H9 (cell line): ENCODE results near the gene RASSF8. TPM values are rescaled to one million over a fixed set of nuclear protein-coding genes. Genes with fewer than 3 reads are reported as not detected.

Experiments used
- DNase-seq: peaks from one replicate; pipeline ENCODE4 v3.0.0-alpha.2; 2017
- H2AFZ ChIP-seq: one replicate; pipeline ENCODE4 v1.6.1; 2013; ENCODE audit warnings: mild to moderate bottlenecking, low read length, control low read depth, moderate library complexity
- H2AK5ac ChIP-seq: 2 replicates; pipeline ENCODE4 v1.6.1; 2013; ENCODE audit warnings: low read length, control low read depth, mixed read lengths; ENCODE audit not compliant: insufficient read length
- H2BK120ac ChIP-seq: one replicate; pipeline ENCODE4 v1.6.1; 2013; ENCODE audit warnings: low read depth, mild to moderate bottlenecking, low read length, control low read depth, inconsistent platforms; ENCODE audit not compliant: poor library complexity, severe bottlenecking
- H2BK12ac ChIP-seq: 2 replicates; pipeline ENCODE4 v1.6.1; 2013; ENCODE audit warnings: low read length, control low read depth, mixed read lengths, low read depth; ENCODE audit not compliant: insufficient read length
- H2BK15ac ChIP-seq: 2 replicates; pipeline ENCODE4 v1.6.1; 2013; ENCODE audit warnings: low read depth, low read length, control low read depth
- H2BK20ac ChIP-seq: one replicate; pipeline ENCODE4 v1.6.1; 2013; ENCODE audit warnings: low read depth, mild to moderate bottlenecking, low read length, control low read depth, inconsistent platforms; ENCODE audit not compliant: poor library complexity, severe bottlenecking
- H2BK5ac ChIP-seq: 2 replicates; pipeline ENCODE4 v1.6.1; 2013; ENCODE audit warnings: low read length, control low read depth, mixed read lengths; ENCODE audit not compliant: insufficient read length
- H3K14ac ChIP-seq: 2 replicates; pipeline ENCODE4 v1.6.1; 2013; ENCODE audit warnings: low read length, control low read depth; ENCODE audit not compliant: insufficient read depth
- H3K18ac ChIP-seq: 2 replicates; pipeline ENCODE4 v1.6.1; 2013; ENCODE audit warnings: low read depth, mild to moderate bottlenecking, mixed read lengths, low read length, control low read depth; ENCODE audit not compliant: insufficient read length
- H3K23ac ChIP-seq: 2 replicates; pipeline ENCODE4 v1.6.1; 2013; ENCODE audit warnings: low read length, control low read depth, mixed read lengths, low read depth; ENCODE audit not compliant: insufficient read length
- H3K23me2 ChIP-seq: 2 replicates; pipeline ENCODE4 v1.6.1; 2013; ENCODE audit warnings: low read depth, mild to moderate bottlenecking, mixed read lengths, low read length, control low read depth; ENCODE audit not compliant: insufficient read length, poor library complexity, severe bottlenecking
- H3K27ac ChIP-seq: 2 replicates; pipeline ENCODE4 v1.5.1; 2013; ENCODE audit warnings: low read length, control low read depth, mixed read lengths, low read depth; ENCODE audit not compliant: insufficient read length
- H3K27me3 ChIP-seq: 2 replicates; pipeline ENCODE4 v1.6.1; 2013; ENCODE audit warnings: low read length, control low read depth, inconsistent platforms; ENCODE audit not compliant: insufficient read depth
- H3K4ac ChIP-seq: 2 replicates; pipeline ENCODE4 v1.6.1; 2013; ENCODE audit warnings: low read depth, mild to moderate bottlenecking, control low read depth, inconsistent platforms, low read length, moderate library complexity
- H3K4me1 ChIP-seq: 2 replicates; pipeline ENCODE4 v1.6.1; 2013; ENCODE audit warnings: low read length, control low read depth, inconsistent platforms; ENCODE audit not compliant: insufficient read depth
- H3K4me2 ChIP-seq: 2 replicates; pipeline ENCODE4 v1.6.1; 2013; ENCODE audit warnings: low read length, control low read depth, mixed read lengths; ENCODE audit not compliant: insufficient read length, insufficient read depth
- H3K56ac ChIP-seq: 2 replicates; pipeline ENCODE4 v1.6.1; 2013; ENCODE audit warnings: low read depth, mild to moderate bottlenecking, mixed read lengths, low read length, control low read depth; ENCODE audit not compliant: insufficient read length
- H3K79me1 ChIP-seq: 2 replicates; pipeline ENCODE4 v1.6.1; 2013; ENCODE audit warnings: low read depth, mild to moderate bottlenecking, moderate library complexity, low read length, control low read depth, inconsistent platforms; ENCODE audit not compliant: insufficient read depth, poor library complexity, severe bottlenecking
- H3K79me2 ChIP-seq: 2 replicates; pipeline ENCODE4 v1.6.1; 2013; ENCODE audit warnings: low read length, control low read depth, inconsistent platforms; ENCODE audit not compliant: insufficient read depth
- H3K9ac ChIP-seq: 2 replicates; pipeline ENCODE4 v1.6.1; 2013; ENCODE audit warnings: low read length, control low read depth, mixed read lengths; ENCODE audit not compliant: insufficient read length; ENCODE audit errors: extremely low read depth
- H3K9me3 ChIP-seq: one replicate; pipeline ENCODE4 v1.6.1; 2013; ENCODE audit warnings: low read depth, low read length, inconsistent platforms; ENCODE audit not compliant: control insufficient read depth
- H3T11ph ChIP-seq: one replicate; pipeline ENCODE4 v1.6.1; 2013; ENCODE audit warnings: mild to moderate bottlenecking, low read length, control low read depth, inconsistent platforms
- H4K20me1 ChIP-seq: one replicate; pipeline ENCODE4 v1.6.1; 2013; ENCODE audit not compliant: control insufficient read depth, insufficient read length, insufficient read depth
- H4K5ac ChIP-seq: 2 replicates; pipeline ENCODE4 v1.6.1; 2013; ENCODE audit warnings: low read depth, mild to moderate bottlenecking, mixed read lengths, low read length, control low read depth; ENCODE audit not compliant: insufficient read length
- H4K8ac ChIP-seq: replicated peaks from 2 replicates; pipeline ENCODE4 v1.6.1; 2013; ENCODE audit warnings: low read length, control low read depth, mixed read lengths, low read depth; ENCODE audit not compliant: insufficient read length
- H4K91ac ChIP-seq: 2 replicates; pipeline ENCODE4 v1.6.1; 2013; ENCODE audit warnings: low read depth, mild to moderate bottlenecking, moderate library complexity, mixed read lengths, low read length, control low read depth; ENCODE audit not compliant: insufficient read length
- H3K27ac Mint-ChIP-seq, 3 experiments: 2 replicates in 2 of 3; 3 replicates in 1 of 3; pipeline ENCODE4 v1.8.0; 2020 to 2021; ENCODE audit warnings: mixed read lengths in 3 of 3, mild to moderate bottlenecking in 1 of 3, moderate library complexity in 1 of 3
- H3K27me3 Mint-ChIP-seq: 2 replicates; pipeline ENCODE4 v1.8.0; 2021; ENCODE audit warnings: low read depth, mild to moderate bottlenecking, moderate library complexity, mixed read lengths
- H3K36me3 Mint-ChIP-seq, 3 experiments: 2 replicates in 2 of 3; 3 replicates in 1 of 3; pipeline ENCODE4 v1.8.0; 2020 to 2021; ENCODE audit warnings: low read depth in 3 of 3, mixed read lengths in 3 of 3; ENCODE audit not compliant: insufficient read depth in 1 of 3
- H3K4me1 Mint-ChIP-seq, 2 experiments: 2 replicates each; pipeline ENCODE4 v1.8.0; 2020; ENCODE audit warnings: mixed read lengths in 2 of 2
- H3K4me3 Mint-ChIP-seq, 2 experiments: 2 replicates in 1 of 2; 3 replicates in 1 of 2; pipeline ENCODE4 v1.8.0; 2020 to 2021; ENCODE audit warnings: mild to moderate bottlenecking in 2 of 2, mixed read lengths in 2 of 2, moderate library complexity in 1 of 2
- H3K9me3 Mint-ChIP-seq, 2 experiments: 2 replicates in 1 of 2; 3 replicates in 1 of 2; pipeline ENCODE4 v1.8.0; 2020; ENCODE audit warnings: mild to moderate bottlenecking in 2 of 2, mixed read lengths in 2 of 2, moderate library complexity in 1 of 2
- whole genome bisulfite sequencing: extraction: QIAGEN DNeasy Blood & Tissue Kit; methylation state at CpG from one replicate; pipeline ENCODE4 v1.1.7; 2013; ENCODE audit warnings: missing lambda C conversion rate, low lambda C conversion rate, mixed read lengths; ENCODE audit not compliant: insufficient read length; ENCODE audit errors: extremely low coverage; 5-methylcytosine and 5-hydroxymethylcytosine counted together
- total RNA-seq: library from RNA; stranded (reverse); gene quantifications from 2 replicates; pipeline ENCODE4 v1.2.1, GENCODE V29; 2021
- TF ChIP-seq, protein P1 (sequence below): fragments of 200-600 bp; sonication (generic); conservative IDR thresholded peaks from 3 replicates; pipeline ENCODE4 v1.8.0; 2021; ENCODE audit warnings: antibody characterized with exemption, mild to moderate bottlenecking

Gene RASSF8
- total RNA-seq, 1 experiment from 2014 or later = 38.8 TPM

DNA sequence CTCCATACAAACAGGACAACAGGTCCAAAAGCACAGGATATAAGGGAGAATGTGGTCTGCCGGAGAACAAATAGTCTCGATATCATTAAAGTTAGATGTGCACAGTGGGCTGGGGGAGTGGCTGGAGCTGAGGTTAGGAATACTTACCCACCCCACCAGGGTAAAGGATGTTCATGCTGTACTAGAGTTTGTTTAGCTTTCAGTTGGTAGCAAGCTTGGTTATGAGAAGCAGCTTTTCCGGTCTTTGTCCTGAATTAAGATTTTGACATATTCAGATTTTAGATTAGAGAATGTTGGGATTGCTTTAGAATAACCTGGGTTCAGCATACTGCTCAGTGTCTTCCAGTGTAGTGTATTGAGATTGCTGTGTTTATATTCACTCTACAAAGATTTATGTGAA is 16.7 kb downstream of the RASSF8 start:
- H3T11ph ChIP-seq = no peak overlapping the region
- no peak overlapping the region for H3K4ac ChIP-seq
- H3K9me3 Mint-ChIP-seq = no peaks in the 10 kb centered on the region
- no peak overlapping the region for H3K23ac ChIP-seq
- no peaks in the 10 kb centered on the region for H3K27me3 ChIP-seq
- no peak overlapping the region for H3K18ac ChIP-seq
- no peak overlapping the region for H2BK12ac ChIP-seq
- no peak overlapping the region for H2AFZ ChIP-seq
- no peaks in the 10 kb centered on the region for H3K9me3 ChIP-seq
- no peak overlapping the region for H2BK20ac ChIP-seq
- no peak overlapping the region for H4K8ac ChIP-seq
- H3K4me1 Mint-ChIP-seq = peaks cover 44 to 48% of the 10 kb centered on the region in 2 experiments
- H2AK5ac ChIP-seq = no peak overlapping the region
- no peaks in the 10 kb centered on the region for H3K36me3 Mint-ChIP-seq
- peaks cover 7% of the 10 kb centered on the region; the same call in 1 of the 2 replicates for H3K4me1 ChIP-seq
- TF ChIP-seq, protein P1, sequence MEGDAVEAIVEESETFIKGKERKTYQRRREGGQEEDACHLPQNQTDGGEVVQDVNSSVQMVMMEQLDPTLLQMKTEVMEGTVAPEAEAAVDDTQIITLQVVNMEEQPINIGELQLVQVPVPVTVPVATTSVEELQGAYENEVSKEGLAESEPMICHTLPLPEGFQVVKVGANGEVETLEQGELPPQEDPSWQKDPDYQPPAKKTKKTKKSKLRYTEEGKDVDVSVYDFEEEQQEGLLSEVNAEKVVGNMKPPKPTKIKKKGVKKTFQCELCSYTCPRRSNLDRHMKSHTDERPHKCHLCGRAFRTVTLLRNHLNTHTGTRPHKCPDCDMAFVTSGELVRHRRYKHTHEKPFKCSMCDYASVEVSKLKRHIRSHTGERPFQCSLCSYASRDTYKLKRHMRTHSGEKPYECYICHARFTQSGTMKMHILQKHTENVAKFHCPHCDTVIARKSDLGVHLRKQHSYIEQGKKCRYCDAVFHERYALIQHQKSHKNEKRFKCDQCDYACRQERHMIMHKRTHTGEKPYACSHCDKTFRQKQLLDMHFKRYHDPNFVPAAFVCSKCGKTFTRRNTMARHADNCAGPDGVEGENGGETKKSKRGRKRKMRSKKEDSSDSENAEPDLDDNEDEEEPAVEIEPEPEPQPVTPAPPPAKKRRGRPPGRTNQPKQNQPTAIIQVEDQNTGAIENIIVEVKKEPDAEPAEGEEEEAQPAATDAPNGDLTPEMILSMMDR = no peak
- no peak overlapping the region for H3K14ac ChIP-seq
- H3K79me2 ChIP-seq = peaks cover 13% of the 10 kb centered on the region; the same call in 1 of the 2 replicates
- peaks cover 4% of the 10 kb centered on the region for H3K79me1 ChIP-seq
- H3K9ac ChIP-seq = no peak overlapping the region
- H3K27me3 Mint-ChIP-seq = no peaks in the 10 kb centered on the region
- no peaks in the 10 kb centered on the region for H3K23me2 ChIP-seq
- no CpG with 5 or more reads among the region's 3 CpGs for WGBS
- H3K56ac ChIP-seq = no peak overlapping the region
- no peak overlapping the region for H4K91ac ChIP-seq
- H3K27ac Mint-ChIP-seq = no peak overlapping the region
- H3K27ac ChIP-seq = no peak overlapping the region
- H3K4me2 ChIP-seq = no peak overlapping the region
- H2BK15ac ChIP-seq = no peak overlapping the region
- no peak overlapping the region for H4K5ac ChIP-seq
- H2BK120ac ChIP-seq = no peak overlapping the region
- no peak overlapping the region for H2BK5ac ChIP-seq
- no peak overlapping the region for H3K4me3 Mint-ChIP-seq
- no peaks in the 10 kb centered on the region for H4K20me1 ChIP-seq
- no peak for DNase-seq
